Measurements from ENCODE around the gene NEURL4.

- TF ChIP-seq CTCF (IDR thresholded peaks at IDR 0.05; ENCODE audit: low read depth, low read length) (no peak), POLR2A (IDR thresholded peaks at IDR 0.05; ENCODE audit: extremely low read depth, insufficient read length) (no peak), MAX (IDR thresholded peaks at IDR 0.05; ENCODE audit: low read depth, low read length) (no peak), MYC (IDR thresholded peaks at IDR 0.05; ENCODE audit: low read depth, low read length) (no peak)
These were observed 5.9 kb upstream of the NEURL4 start for GRCh38 chr17:7334938-7335538.

All from NB4 (cell line).